Activated CD8-positive, alpha-beta T cell treated with anti-CD3 and anti-CD28 coated beads for 36 hours (primary cell): ENCODE results near the gene ASXL2. TPM values are rescaled to one million over a fixed set of nuclear protein-coding genes. Genes with fewer than 3 reads are reported as not detected.
"Not testable (repeated sequence)": the region's sequence is repeated elsewhere in the genome, so short reads cannot be mapped to it uniquely, and the experiment has no call there.

ENCODE experiments used
- ATAC-seq: fragments of 200-7000 bp; cut with Tn5 transposase; one replicate; pipeline ENCODE4 v1.10.0; 2021; ENCODE audit warnings: mild to moderate bottlenecking, moderate library complexity
- CTCF ChIA-PET: fragments of 350-600 bp; sonication (Branson Sonifier 250); formaldehyde crosslinking; loops from one replicate; lab custom pipeline; 2021; ENCODE audit warnings: antibody characterized with exemption; lab: Charles Lee
- POLR2A ChIA-PET: fragments of 350-600 bp; sonication (Branson Sonifier 250); formaldehyde crosslinking; loops from one replicate; lab custom pipeline; 2021; ENCODE audit warnings: antibody characterized with exemption; lab: Charles Lee
- DNase-seq: peaks from one replicate; pipeline ENCODE4 v3.0.0-alpha.2; 2020
- H3K27ac Mint-ChIP-seq: one replicate; pipeline ENCODE4 v1.8.0; 2021; ENCODE audit warnings: mild to moderate bottlenecking, mixed read lengths
- H3K27me3 Mint-ChIP-seq: one replicate; pipeline ENCODE4 v1.8.0; 2021; ENCODE audit warnings: mixed read lengths
- H3K36me3 Mint-ChIP-seq: one replicate; pipeline ENCODE4 v1.8.0; 2021; ENCODE audit warnings: low read depth, mixed read lengths
- H3K4me1 Mint-ChIP-seq: one replicate; pipeline ENCODE4 v1.8.0; 2021; ENCODE audit warnings: low read depth, mixed read lengths
- H3K4me3 Mint-ChIP-seq: one replicate; pipeline ENCODE4 v1.8.0; 2021; ENCODE audit warnings: mild to moderate bottlenecking, moderate library complexity, mixed read lengths
- H3K9me3 Mint-ChIP-seq: one replicate; pipeline ENCODE4 v1.8.0; 2021; ENCODE audit warnings: mixed read lengths
- CTCF ChIP-seq: fragments of 200-600 bp; IDR thresholded peaks from one replicate; pipeline ENCODE4 v1.8.0; 2022; ENCODE audit warnings: antibody characterized with exemption, mild to moderate bottlenecking
- intact Hi-C: fragments of 100-400 bp; cut with micrococcal nuclease; formaldehyde crosslinking; loops from one replicate; pipeline ENCODE4 v1.10.0; 2022
- total RNA-seq, 2 experiments: library from RNA; stranded (reverse); gene quantifications; one replicate each; pipeline ENCODE4 v1.2.3, GENCODE V29; 2021

The ASXL2 gene
- total RNA-seq, 2 experiments from 2014 or later, result 42.5 to 42.8 TPM

- TF ChIP-seq CTCF, result no peak
Measured at GRCh38 chr2:25920336-25920735, 42.0 kb upstream of the ASXL2 start.

GRCh38 chr2:25917832-25918231 lies 39.5 kb upstream of the ASXL2 start:
- H3K9me3 Mint-ChIP-seq, result no peaks in the 10 kb centered on the region
- ChIA-PET POLR2A (no interaction called here), CTCF (interaction anchor here (1.0 kb wide), 1 partner anchor 14 kb away, joined by 3 read pairs; no protein-coding TSS in a partner anchor)
- H3K4me3 Mint-ChIP-seq, result no peak overlapping the region
- no peak for TF ChIP-seq CTCF
- no peak for ATAC-seq
- H3K36me3 Mint-ChIP-seq, result no peaks in the 10 kb centered on the region
- H3K27ac Mint-ChIP-seq, result no peak overlapping the region
- peak; percentile 7 for DNase-seq
- H3K27me3 Mint-ChIP-seq, result no peaks in the 10 kb centered on the region
- peaks cover 14% of the 10 kb centered on the region for H3K4me1 Mint-ChIP-seq
- intact Hi-C loops, result no loop called here

More at GRCh38 chr2:25920336-25920735, 42.0 kb upstream of the ASXL2 start:
- Mint-ChIP-seq H3K4me1 (peaks cover 11% of the 10 kb centered on the region), H3K27ac (no peak overlapping the region), H3K36me3 (no peaks in the 10 kb centered on the region), H3K4me3 (no peak overlapping the region), H3K9me3 (no peaks in the 10 kb centered on the region), H3K27me3 (no peaks in the 10 kb centered on the region)
- ATAC-seq (no peak), DNase-seq (no peak)
- ChIA-PET POLR2A (no interaction called here), CTCF (no interaction called here)
- intact Hi-C loops, result no loop called here

GRCh38 chr2:25917411-25917810 lies 39.1 kb upstream of the ASXL2 start:
- H3K27ac Mint-ChIP-seq, H3K36me3 Mint-ChIP-seq, ATAC-seq, H3K27me3 Mint-ChIP-seq, intact Hi-C loops, H3K9me3 Mint-ChIP-seq, H3K4me3 Mint-ChIP-seq, DNase-seq: not testable (repeated sequence)
- peaks cover 14% of the 10 kb centered on the region for H3K4me1 Mint-ChIP-seq
- POLR2A ChIA-PET, result interaction anchor here (1.2 to 1.4 kb wide), 2 partner anchors 14 to 66 kb away, joined by 4 to 6 read pairs; no protein-coding TSS in a partner anchor
- CTCF ChIA-PET, result interaction anchor here (1.0 kb wide), 1 partner anchor 14 kb away, joined by 3 read pairs; no protein-coding TSS in a partner anchor

GRCh38 chr2:25915944-25916772 lies 37.9 kb upstream of the ASXL2 start:
- DNase-seq (peak; percentile 66), ATAC-seq (peak; percentile 27)
- intact Hi-C loops, H3K36me3 Mint-ChIP-seq, H3K9me3 Mint-ChIP-seq, H3K27me3 Mint-ChIP-seq: not testable (repeated sequence)
- peak overlapping the region; percentile 73 for H3K4me3 Mint-ChIP-seq
- ChIA-PET POLR2A (interaction anchor here (0.9 to 1.4 kb wide), 3 partner anchors 13 to 118 kb away, joined by 3 to 6 read pairs (median 4); no protein-coding TSS in a partner anchor), CTCF (interaction anchor here (0.9 to 1.2 kb wide), 3 partner anchors 35 to 64 kb away, joined by 3 to 5 read pairs (median 4); no protein-coding TSS in a partner anchor)
- H3K4me1 Mint-ChIP-seq, result peaks cover 14% of the 10 kb centered on the region
- H3K27ac Mint-ChIP-seq, result peak overlapping the region; percentile 70

- H3K4me3 Mint-ChIP-seq, H3K27ac Mint-ChIP-seq, DNase-seq, ATAC-seq, H3K36me3 Mint-ChIP-seq, H3K9me3 Mint-ChIP-seq, H3K27me3 Mint-ChIP-seq, intact Hi-C loops, POLR2A ChIA-PET: not testable (repeated sequence)
- CTCF ChIA-PET, result interaction anchor here (1.1 kb wide), 1 partner anchor 36 kb away, joined by 3 read pairs; no protein-coding TSS in a partner anchor
- peaks cover 14% of the 10 kb centered on the region for H3K4me1 Mint-ChIP-seq
Measured at GRCh38 chr2:25915411-25915810, 37.1 kb upstream of the ASXL2 start.

- CTCF ChIA-PET, DNase-seq, ATAC-seq, H3K36me3 Mint-ChIP-seq, POLR2A ChIA-PET, intact Hi-C loops, H3K4me3 Mint-ChIP-seq, H3K9me3 Mint-ChIP-seq, H3K27ac Mint-ChIP-seq, H3K27me3 Mint-ChIP-seq: not testable (repeated sequence)
- peaks cover 14% of the 10 kb centered on the region for H3K4me1 Mint-ChIP-seq
Measured at GRCh38 chr2:25913696-25913973, 35.3 kb upstream of the ASXL2 start.
